Measurements from ENCODE around the gene B2M.
"Not testable (repeated sequence)": the region's sequence is repeated elsewhere in the genome, so short reads cannot be mapped to it uniquely, and the experiment has no call there.

B2M gene

GRCh38 chr15:44738340-44738984 lies 27.1 kb downstream of the B2M start:
- no peak for DNase-seq (ENCODE audit: low read depth, low spot score)
- ChIA-PET CTCF (interaction anchor here (0.7 to 6.9 kb wide), 36 partner anchors 9 to 163 kb away, joined by 3 to 153 read pairs (median 4); partner anchors contain the start of genes B2M, PATL2 and SPG11), POLR2A (interaction anchor here (1.0 to 1.3 kb wide), 2 partner anchors 10 to 27 kb away, joined by 5 read pairs; partner anchors contain the start of genes B2M and PATL2)
- H3K4me3 ChIP-seq (ENCODE audit: low read depth, low read length) = no peak overlapping the region
- TF ChIP-seq CTCF (IDR thresholded peaks at IDR 0.05; ENCODE audit: insufficient read depth, low read length, missing control alignments) = peak; percentile 25

GRCh38 chr15:44739222-44739847 lies 28.0 kb downstream of the B2M start:
- POLR2A ChIA-PET; DNase-seq (ENCODE audit: low read depth, low spot score); H3K4me3 ChIP-seq (ENCODE audit: low read depth, low read length): not testable (repeated sequence)
- CTCF ChIA-PET = interaction anchor here (0.8 to 6.9 kb wide), 29 partner anchors 9 to 164 kb away, joined by 3 to 153 read pairs (median 5); partner anchors contain the start of genes B2M, PATL2 and SPG11

- CTCF ChIA-PET; DNase-seq (ENCODE audit: low read depth, low spot score); H3K4me3 ChIP-seq (ENCODE audit: low read depth, low read length); POLR2A ChIA-PET: not testable (repeated sequence)
Observed at GRCh38 chr15:44743454-44743853, 32.1 kb downstream of the B2M start.

GRCh38 chr15:44753345-44753744 lies 42.0 kb downstream of the B2M start:
- ChIA-PET CTCF (interaction anchor here (0.6 to 1.4 kb wide), 2 partner anchors 15 to 741 kb away, joined by 3 to 4 read pairs; no protein-coding TSS in a partner anchor), POLR2A (no interaction called here)
- no peak for DNase-seq (ENCODE audit: low read depth, low spot score)
- H3K4me3 ChIP-seq (ENCODE audit: low read depth, low read length) = no peak overlapping the region
- no peak for TF ChIP-seq CTCF (IDR thresholded peaks at IDR 0.05; ENCODE audit: insufficient read depth, low read length, missing control alignments)

GRCh38 chr15:44763187-44763586 lies 51.9 kb downstream of the B2M start:
- TF ChIP-seq CTCF (IDR thresholded peaks at IDR 0.05; ENCODE audit: insufficient read depth, low read length, missing control alignments) = no peak
- CTCF ChIA-PET = no interaction called here
- POLR2A ChIA-PET = no interaction called here
- no peak overlapping the region for H3K4me3 ChIP-seq (ENCODE audit: low read depth, low read length)
- DNase-seq (ENCODE audit: low read depth, low spot score) = no peak

GRCh38 chr15:44763848-44764247 lies 52.5 kb downstream of the B2M start:
- H3K4me3 ChIP-seq (ENCODE audit: low read depth, low read length) = no peak overlapping the region
- POLR2A ChIA-PET = no interaction called here
- no peak for TF ChIP-seq CTCF (IDR thresholded peaks at IDR 0.05; ENCODE audit: insufficient read depth, low read length, missing control alignments)
- CTCF ChIA-PET = interaction anchor here (1.4 kb wide), 1 partner anchor 25 kb away, joined by 3 read pairs; no protein-coding TSS in a partner anchor
- DNase-seq (ENCODE audit: low read depth, low spot score) = no peak

GRCh38 chr15:44765036-44765435 lies 53.7 kb downstream of the B2M start:
- ChIA-PET CTCF (interaction anchor here (1.4 kb wide), 1 partner anchor 27 kb away, joined by 3 read pairs; no protein-coding TSS in a partner anchor), POLR2A (no interaction called here)

More at GRCh38 chr15:44765036-44765435, 53.7 kb downstream of the B2M start:
- no peak overlapping the region for H3K4me3 ChIP-seq (ENCODE audit: low read depth, low read length)
- DNase-seq (ENCODE audit: low read depth, low spot score) = no peak
- no peak for TF ChIP-seq CTCF (IDR thresholded peaks at IDR 0.05; ENCODE audit: insufficient read depth, low read length, missing control alignments)
